Astrocyte of the hippocampus (primary cell): ENCODE measurements around the gene OBI1.

Source experiments
- DNase-seq: peaks from one replicate; pipeline ENCODE4 v3.0.0; 2011; ENCODE audit warnings: low read depth, low spot score

OBI1 gene

GRCh38 chr13:78587395-78587794, 71.6 kb downstream of the OBI1 start:
- DNase-seq: no peak

GRCh38 chr13:78586706-78587105, 72.2 kb downstream of the OBI1 start:
- no peak for DNase-seq

- no peak for DNase-seq
Measured at GRCh38 chr13:78576261-78576660, 82.7 kb downstream of the OBI1 start.

- DNase-seq: no peak
Measured at GRCh38 chr13:78572459-78572858, 86.5 kb downstream of the OBI1 start.

GRCh38 chr13:78569029-78569428, 89.9 kb downstream of the OBI1 start:
- no peak for DNase-seq

- no peak for DNase-seq
Measured at GRCh38 chr13:78566631-78567030, 92.3 kb downstream of the OBI1 start.
